ENCODE measurements around the gene MRPL38.
"Not testable (repeated sequence)": the region's sequence is repeated elsewhere in the genome, so short reads cannot be mapped to it uniquely, and the experiment has no call there.

The MRPL38 gene

DNA sequence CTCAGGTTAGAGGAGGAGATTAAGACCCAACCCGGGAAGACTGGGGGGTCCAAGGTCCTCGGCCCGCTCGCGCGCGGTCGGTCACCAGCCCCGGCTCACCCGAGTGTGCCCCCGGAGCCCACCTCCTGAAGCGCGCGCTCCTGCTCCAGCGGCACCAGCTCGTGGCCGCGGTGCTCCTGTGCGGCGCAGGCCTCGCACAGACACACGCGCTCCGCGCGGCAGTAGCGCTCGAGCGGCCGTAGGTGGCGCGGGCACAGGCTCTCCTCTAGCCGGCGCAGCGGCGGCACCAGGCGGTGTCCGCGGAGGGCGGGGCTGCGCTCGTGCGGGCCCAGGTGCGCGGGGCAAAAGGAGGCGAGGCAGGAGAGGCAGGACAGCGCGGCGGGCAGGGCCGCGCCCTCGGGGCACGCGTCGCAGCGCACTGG lies 26.9 kb downstream of the MRPL38 start:
- in situ Hi-C loops (cut with MboI; ENCODE audit: low sequenced_read_pairs): no loop called here

GRCh38 chr17:75876938-75877751 lies 27.5 kb downstream of the MRPL38 start:
- in situ Hi-C loops (cut with MboI; ENCODE audit: low sequenced_read_pairs): no loop called here

GRCh38 chr17:75876190-75876937 lies 28.3 kb downstream of the MRPL38 start:
- in situ Hi-C loops (cut with MboI; ENCODE audit: low sequenced_read_pairs): no loop called here

DNA sequence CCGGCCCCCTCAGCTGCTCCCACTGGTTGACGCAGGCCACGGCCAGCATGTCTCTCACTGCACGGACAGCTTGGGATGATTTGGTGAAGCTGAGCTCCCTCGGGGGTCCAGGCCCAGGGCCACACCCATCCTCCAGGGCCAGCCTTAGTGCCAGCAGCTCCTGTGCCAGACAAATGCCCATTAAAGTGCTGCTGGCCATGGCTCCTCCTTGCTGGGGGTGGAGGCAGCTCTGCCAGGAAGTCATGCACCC lies 28.8 kb downstream of the MRPL38 start:
- in situ Hi-C loops (cut with MboI; ENCODE audit: low sequenced_read_pairs): no loop called here

DNA sequence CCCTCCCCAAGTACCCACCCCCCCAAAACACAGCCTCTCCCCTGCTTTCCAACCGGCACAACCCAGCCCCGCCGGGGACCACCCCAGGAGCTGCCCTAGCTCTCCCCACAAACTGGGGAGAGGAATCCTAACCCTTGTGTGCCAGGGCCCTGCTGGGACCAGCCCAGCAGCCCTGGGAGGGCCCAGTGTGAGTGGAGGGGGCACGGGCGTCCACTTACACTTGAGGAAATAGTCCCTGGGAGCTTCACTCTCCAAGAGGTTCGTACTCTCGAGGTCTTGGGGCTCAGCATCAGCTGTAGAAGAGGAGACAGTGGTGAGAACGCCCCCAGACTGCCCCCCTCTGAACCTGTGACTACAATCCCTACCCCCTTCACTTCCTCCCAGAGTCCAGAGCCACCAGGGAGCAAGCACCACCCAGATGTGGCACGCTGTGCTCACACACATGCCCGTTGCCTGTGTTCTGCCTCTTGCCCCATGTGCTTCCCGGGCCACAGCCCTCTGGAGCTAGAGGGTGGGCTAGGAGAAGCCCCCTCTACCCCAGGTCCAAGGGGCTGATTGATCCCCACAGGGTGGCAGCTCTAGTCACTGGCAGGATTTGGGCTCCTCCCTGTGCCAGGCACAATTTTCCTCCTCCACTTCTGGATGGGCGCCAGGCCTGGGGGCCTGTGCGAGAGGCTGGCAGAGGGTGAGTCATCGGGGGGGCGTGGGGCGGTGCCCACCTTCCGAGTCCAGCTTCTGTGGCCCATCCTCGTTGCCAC lies 29.3 kb downstream of the MRPL38 start:
- in situ Hi-C loops (cut with MboI; ENCODE audit: low sequenced_read_pairs): no loop called here

DNA sequence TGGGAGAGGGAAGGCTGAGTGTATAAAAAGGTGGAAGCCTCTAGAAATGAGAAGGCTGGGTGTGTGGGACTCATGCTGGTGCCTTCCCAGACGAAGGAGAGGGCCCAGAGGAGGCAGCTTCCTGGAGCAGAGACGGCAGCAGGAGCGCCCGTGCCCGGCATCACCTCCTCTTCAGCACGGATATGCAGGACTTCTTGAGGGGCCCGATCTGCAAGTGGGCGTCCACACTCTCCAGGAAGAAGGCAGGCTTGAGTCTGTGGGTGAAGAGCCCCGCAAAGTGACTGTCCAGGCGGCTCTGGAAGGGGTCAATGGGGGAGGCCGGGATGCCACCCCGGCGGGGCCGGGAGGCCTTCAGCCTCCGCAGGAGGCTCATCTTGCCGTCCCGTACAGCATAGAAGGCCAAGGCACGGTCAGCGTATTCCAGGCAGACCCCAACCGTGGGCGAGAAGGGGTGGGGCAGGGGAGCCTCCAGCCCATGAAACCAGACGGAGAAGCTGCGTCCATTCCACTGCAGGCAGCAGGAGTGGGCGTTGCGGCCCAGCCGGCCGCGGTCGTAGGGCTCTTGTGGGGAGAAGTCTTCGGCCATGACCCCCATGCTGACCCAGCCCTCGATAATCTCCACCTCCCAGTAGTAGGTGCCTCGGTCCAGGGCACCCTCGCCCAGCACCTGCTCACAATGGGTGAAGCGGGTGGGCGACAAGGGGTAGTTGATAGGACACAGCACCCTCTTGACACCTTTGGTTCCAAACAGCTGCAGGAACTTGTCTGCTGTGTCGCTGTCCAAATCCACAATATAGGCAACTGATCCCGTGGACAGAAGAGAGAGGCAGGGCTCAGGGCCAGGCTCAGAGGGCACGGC lies 30.1 kb downstream of the MRPL38 start:
- in situ Hi-C loops (cut with MboI; ENCODE audit: low sequenced_read_pairs): no loop called here

GRCh38 chr17:75873587-75874322 lies 30.9 kb downstream of the MRPL38 start:
- in situ Hi-C loops (cut with MboI; ENCODE audit: low sequenced_read_pairs): no loop called here

DNA sequence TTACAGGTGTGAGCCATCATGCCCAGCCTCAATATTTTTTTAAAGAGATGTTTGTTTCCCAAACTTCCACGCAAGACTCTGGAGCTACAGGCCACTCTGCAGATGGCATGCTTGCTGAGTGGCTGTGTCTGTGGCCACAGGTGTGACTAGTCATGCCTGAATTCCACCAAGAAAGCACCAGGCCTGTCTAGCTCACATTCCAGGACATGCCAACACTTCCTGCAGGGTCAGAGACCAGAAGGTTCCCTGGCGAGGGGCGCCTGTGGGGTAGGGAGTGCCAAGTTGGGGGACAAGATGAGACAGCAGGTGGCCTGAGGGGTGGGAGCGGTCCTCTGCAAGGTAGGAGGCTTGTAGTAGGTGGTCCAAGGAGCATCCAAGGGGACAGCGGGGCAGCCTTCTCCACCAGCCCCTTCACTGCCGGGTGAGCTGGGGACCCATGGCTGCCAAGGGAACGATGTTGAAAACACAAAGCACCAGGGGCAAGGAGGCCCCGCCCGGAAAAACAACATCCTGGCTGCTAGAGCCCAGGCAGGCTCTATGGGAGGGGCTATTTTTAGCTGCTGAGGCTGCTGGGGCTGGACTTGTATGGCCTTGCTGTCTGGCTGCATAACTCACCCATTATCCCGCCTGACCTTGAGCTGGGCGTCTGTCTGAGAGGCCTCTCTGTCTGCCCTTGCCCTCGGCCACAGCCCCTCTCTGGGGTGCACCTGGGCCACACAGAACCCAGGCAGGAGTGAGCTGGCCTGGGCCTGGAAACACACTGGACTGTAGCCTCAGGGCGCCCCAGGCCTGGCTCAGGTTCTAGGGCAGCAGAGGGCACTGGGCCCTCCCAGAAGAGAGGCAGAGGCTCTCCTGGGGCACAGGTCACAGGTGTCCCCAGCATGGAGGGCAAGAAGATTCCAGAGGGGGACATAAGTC lies 32.0 kb downstream of the MRPL38 start:
- in situ Hi-C loops (cut with MboI; ENCODE audit: low sequenced_read_pairs): no loop called here

DNA sequence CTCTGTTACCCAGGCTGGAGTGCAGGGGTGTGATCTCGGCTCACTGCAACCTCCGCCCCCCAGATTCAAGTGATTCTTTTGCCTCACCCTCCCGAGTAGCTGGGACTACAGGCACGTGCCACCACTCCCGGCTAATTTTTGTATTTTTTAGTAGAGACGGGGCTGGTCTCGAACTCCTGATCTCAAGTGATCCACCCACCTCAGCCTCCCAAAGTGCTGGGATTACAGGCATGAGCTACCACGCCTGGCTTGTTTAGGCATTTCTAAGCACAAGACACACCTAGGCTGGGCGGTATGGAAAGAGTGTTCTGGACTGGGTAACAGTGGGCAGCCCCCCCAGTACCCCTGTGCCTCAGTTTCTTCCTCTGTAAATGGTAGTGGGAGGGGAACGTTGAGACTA lies 34.5 kb downstream of the MRPL38 start:
- in situ Hi-C loops (cut with MboI; ENCODE audit: low sequenced_read_pairs): not testable (repeated sequence)

GRCh38 chr17:75869282-75870141 lies 35.2 kb downstream of the MRPL38 start:
- in situ Hi-C loops (cut with MboI; ENCODE audit: low sequenced_read_pairs): no loop called here

- in situ Hi-C loops (cut with MboI; ENCODE audit: low sequenced_read_pairs): not testable (repeated sequence)
Measured at GRCh38 chr17:75868730-75869281, 35.9 kb downstream of the MRPL38 start.

- in situ Hi-C loops (cut with MboI; ENCODE audit: low sequenced_read_pairs): not testable (repeated sequence)
Measured at GRCh38 chr17:75865404-75866188, 39.1 kb downstream of the MRPL38 start.

DNA sequence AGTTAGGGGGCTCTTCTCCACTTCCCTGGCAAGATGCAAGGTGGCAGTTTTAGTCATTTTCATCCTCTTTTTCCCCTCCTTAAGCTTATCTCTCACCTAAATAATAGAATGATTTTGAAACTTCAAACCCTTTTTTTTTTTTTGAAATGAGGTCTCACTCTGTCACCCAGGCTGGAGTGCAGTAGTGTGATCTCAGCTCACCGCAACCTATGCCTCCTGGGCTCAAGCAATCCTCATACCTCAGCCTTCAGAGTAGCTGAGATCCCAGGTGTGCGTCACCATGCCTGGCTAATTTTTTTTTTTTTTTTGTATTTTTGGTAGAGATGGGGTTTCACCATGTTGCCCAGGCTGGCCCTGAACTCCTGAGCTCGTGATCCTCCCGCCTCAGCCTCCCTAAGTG lies 39.8 kb downstream of the MRPL38 start:
- in situ Hi-C loops (cut with MboI; ENCODE audit: low sequenced_read_pairs): not testable (repeated sequence)

- in situ Hi-C loops (cut with MboI; ENCODE audit: low sequenced_read_pairs): no loop called here
Measured at GRCh38 chr17:75864448-75864871, 40.2 kb downstream of the MRPL38 start.

DNA sequence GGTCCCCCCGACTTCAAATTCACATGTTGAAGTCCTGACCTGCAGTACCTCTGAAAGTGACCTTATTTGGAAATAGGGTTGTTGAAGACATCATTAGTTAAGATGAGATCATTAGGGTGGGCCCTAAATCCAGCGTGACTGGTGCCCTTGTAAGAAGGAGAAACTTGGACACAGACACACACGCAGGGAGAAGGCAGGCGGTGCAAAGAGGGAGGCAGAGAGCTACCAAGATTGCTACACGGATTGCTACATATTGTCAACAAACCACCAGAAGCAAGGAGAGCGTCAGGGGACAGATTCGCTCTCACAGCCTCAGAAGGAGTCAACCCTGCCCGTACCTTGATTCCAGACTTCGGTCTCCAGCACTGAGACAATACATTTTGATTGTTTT lies 42.8 kb downstream of the MRPL38 start:
- in situ Hi-C loops (cut with MboI; ENCODE audit: low sequenced_read_pairs): no loop called here

DNA sequence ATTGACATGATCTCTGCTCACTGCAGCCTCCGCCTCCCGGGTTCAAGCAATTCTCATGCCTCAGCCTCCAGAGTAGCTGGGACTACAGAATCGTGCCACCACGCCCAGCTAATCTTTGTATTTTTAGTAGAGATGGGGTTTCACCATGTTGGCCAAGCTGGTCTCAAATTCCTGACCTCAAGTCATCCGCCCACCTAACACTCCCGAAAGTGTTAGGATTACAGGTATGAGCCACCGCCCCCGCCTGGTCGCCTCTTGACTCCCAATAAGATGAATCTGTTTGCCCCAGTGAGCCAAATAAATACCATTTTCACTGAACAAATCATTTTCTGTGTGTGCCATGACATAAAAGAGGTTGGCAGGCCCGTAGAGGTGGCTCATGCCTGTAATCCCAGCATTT lies 45.3 kb downstream of the MRPL38 start:
- in situ Hi-C loops (cut with MboI; ENCODE audit: low sequenced_read_pairs): not testable (repeated sequence)

Data from HL-60/S4 treated with phorbol 12-myristate 13-acetate at 8.2 ng/mL for 4 days and 3 days (cell line).